Kasumi-1 (cell line): Measurements from ENCODE around the gene PDZRN3.

Experiments
- DNase-seq, 2 experiments: peaks; one replicate each; lab custom pipeline; 2025; lab: John Stamatoyannopoulos, UW

Gene PDZRN3

GRCh38 chr3:73384091-73384906, 240.4 kb downstream of the PDZRN3 start:
- no peak for DNase-seq

- DNase-seq: no peak
Observed at GRCh38 chr3:73383470-73384049, 241.2 kb downstream of the PDZRN3 start.

DNA sequence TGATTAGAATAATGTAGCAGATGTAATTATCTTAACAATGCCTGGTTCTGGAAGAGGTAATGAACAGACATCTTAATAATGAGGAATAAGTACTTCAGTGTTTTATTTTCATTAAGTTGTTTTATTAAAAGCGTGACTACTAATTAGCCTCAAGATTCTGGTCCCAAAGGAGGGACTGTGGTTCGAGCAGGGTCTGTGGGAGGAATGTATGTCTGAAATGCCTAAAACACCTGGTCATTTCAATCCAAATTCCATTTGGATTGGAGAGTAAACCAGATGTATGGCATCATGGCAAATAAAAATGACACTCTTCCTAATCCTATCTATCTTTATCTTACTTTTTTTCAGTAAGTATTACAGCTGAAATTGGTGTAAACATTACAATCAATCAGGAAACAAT, 243.2 kb downstream of the PDZRN3 start:
- no peak for DNase-seq

DNA sequence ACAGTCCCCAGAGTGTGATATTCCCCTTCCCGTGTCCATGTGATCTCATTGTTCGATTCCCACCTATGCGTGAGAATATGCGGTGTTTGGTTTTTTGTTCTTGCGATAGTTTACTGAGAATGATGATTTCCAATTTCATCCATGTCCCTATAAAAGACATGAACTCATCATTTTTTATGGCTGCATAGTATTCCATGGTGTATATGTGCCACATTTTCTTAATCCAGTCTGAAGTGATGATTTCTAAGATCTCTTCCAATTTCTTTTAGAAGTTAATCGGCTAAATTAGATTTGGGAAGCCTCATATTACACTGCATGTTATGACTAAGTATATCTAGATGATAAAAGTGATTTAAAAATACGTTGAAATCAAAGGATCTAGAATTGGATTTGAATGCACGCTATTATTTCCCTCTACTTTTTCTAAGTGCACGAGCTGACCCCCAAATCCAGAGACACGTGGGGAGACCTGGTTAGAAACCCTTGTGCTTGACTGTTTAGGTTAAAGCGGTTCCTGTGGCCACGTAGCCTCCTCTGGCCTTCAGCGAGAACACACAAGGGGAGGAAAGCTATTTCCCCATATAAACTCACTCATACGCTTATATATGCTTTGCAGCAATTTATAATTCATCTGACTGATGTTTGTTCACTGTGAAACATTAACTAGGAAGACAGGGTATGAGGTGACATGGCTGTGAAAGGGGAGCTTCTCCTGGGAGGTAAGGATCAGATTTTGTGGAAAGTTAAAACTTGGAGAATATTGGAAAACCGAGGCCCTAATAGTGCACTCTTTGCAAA, 243.8 kb downstream of the PDZRN3 start:
- DNase-seq: no peak

GRCh38 chr3:73379465-73379864, 245.3 kb downstream of the PDZRN3 start:
- DNase-seq: no peak

DNA sequence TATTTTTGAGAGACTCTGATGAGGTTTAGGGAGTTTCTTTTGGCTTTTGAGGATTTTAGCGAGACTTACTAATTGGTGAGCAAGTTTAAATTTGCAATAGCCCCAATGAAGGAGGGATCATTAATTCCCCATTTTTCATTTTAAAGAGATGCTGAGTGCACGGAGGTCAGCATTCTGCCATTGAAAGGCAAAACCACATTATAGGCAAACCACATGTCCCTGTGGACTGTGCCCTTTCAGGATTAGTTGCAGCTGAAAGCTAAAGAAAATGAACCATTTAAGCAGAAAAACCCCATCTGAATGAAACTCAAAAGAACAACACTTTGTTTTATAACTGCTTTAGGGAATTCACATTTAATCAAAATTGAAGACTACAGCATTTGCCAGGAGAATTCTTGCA, 246.5 kb downstream of the PDZRN3 start:
- no peak for DNase-seq

DNA sequence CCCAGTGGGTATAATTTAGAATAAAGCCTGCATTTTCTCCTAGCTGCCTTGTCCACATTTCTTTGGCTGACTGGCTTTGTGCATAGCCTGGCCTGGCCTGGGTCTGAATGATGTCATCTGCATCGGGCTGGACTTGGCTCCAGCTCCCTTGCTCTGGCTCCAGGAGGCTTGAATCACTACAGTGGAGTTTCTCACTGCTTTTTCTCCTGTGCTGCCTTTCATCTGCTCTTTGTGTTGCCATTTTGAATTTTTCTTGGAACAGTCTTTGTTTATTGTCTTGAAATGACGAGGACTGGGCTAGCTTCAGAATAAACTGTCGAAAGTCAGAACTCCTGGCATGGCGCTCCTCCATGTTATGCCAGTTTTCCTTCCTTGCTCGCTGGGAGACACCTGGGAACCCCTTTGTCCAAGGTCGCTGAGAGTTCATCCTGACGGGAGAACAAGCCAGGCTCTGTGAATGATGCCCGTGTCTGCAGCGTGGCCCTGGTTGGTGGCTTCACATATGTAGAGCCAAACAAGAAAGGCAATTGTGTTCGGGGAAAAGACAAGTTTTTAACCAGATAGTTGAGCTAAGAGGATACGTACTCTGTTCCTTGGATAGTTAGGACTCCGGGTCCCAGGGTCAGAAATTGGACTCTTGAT, 258.9 kb downstream of the PDZRN3 start:
- no peak for DNase-seq

- no peak for DNase-seq
Observed at GRCh38 chr3:73364517-73364916, 260.2 kb downstream of the PDZRN3 start.

- DNase-seq: no peak
Observed at GRCh38 chr3:73363093-73363492, 261.6 kb downstream of the PDZRN3 start.

DNA sequence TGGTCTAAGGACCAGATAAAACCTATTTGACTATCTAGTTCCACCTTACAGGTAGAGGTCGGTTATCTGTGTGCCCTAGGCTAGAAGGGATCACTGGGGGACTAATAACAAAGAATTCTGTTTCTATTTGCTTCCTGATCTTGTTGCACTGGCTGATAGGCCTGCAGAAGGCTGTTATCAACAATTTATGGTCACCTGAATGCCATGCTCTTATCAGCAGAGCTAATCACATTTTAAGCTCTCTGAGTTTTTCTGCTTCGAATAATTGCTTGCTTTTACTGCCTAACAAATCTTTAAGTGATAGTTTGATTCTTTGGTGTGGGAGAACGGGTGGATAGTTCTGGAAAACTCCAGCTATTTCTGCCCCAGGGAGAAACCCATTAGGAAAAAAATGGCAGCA, 263.1 kb downstream of the PDZRN3 start:
- DNase-seq: no peak

GRCh38 chr3:73353649-73354217, 271.0 kb downstream of the PDZRN3 start:
- no peak for DNase-seq

GRCh38 chr3:73352841-73353645, 271.7 kb downstream of the PDZRN3 start:
- no peak for DNase-seq

DNA sequence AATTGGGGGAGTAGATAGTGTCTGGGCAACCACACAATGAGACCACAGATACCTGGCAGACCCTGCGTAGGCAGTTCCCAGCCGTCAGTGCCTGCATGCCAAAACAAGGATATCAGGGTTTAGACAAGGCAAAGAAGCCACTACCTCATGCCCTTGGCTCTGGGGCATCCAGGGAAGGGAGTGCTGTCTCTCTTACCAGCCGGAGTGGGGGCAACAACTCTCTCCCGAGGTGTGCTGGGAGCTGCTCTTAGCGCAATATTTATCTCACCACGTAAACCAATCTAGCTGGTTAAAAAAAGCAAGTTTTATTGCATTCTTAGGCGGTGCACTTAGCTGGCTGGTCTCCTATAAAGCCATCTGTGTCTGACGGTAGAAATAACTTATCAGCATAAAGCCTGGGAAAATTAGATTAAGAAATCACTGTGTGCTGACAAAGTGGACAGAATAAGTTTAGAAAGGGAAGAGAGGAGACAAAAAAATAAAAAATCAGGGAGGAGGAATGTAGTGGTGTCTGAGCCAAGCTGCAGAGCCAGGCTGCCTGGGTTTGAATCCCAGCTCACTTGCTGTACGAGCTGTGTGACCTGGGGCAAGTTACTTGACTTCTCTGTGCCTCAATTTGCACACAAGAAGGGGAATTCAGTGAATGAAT, 273.2 kb downstream of the PDZRN3 start:
- no peak for DNase-seq

DNA sequence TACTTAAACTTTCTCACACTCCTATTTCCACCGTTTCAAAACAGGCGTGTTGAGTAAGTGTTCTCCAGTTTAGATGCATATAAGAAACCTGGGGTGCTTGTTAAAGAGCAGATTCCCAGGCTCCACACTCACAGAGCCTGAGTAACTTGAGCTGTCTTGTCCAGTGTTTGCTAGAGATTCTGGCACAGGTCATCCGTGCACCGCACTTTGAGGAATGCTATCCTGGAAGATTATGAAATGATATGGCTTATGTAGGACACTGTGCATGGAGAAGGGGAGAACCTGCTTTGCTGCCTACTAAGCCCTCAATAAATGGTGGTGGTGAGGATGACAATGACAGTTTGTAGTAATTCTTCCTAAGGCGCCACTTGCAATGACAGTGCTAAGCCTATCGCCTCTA, 273.7 kb downstream of the PDZRN3 start:
- no peak for DNase-seq

- no peak for DNase-seq
Observed at GRCh38 chr3:73349657-73350056, 275.1 kb downstream of the PDZRN3 start.

GRCh38 chr3:73342077-73342476, 282.7 kb downstream of the PDZRN3 start:
- DNase-seq: no peak

DNA sequence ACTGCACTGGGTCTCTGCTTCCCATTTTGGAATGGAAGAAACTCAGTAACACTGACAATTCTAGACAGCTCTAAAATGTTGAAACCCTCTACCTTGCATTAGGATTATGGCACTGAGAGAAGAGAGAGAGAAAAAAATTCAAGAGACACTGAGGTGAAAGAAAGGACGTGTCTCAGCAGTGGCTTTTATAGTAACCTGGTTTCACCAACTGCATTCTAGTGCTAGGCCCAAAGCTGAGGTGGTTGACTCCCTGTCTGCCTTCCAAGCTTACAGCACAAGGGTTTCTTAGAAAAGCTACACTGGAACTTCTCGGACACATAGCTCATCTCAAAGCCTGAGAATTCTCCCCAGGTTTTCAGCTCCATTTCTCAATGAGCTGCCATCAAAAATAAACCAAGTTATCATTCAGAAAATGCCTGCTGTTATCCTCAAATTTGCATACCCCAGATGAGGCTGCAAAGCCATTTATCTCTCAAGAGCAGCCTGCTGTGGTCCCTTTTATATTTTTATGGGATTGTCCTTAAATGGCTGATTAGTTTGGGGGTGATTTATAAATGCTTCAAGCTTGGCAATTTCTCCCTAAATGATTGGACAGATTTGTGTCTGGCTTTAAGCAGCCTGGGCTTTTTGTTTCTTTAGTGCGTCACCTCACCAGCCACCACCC, 283.3 kb downstream of the PDZRN3 start:
- no peak for DNase-seq

GRCh38 chr3:73332558-73332957, 292.2 kb downstream of the PDZRN3 start:
- DNase-seq: no peak
